B cell (primary cell): ENCODE data around the gene CNOT1. TPM values are rescaled to one million over a fixed set of nuclear protein-coding genes. Genes with fewer than 3 reads are reported as not detected.

Experiments
- ATAC-seq: fragments of 200-7000 bp; cut with Tn5 transposase; one replicate; pipeline ENCODE4 v1.10.0; 2021; ENCODE audit warnings: low read depth, mild to moderate bottlenecking, moderate number of reproducible peaks, moderate library complexity
- CTCF ChIA-PET: fragments of 350-600 bp; sonication (Branson Sonifier 250); formaldehyde crosslinking; loops from one replicate; lab custom pipeline; 2021; ENCODE audit warnings: antibody characterized with exemption, inconsistent platforms; lab: Charles Lee
- POLR2A ChIA-PET: fragments of 350-600 bp; sonication (Branson Sonifier 250); formaldehyde crosslinking; loops from one replicate; lab custom pipeline; 2021; ENCODE audit warnings: antibody characterized with exemption; lab: Charles Lee
- DNase-seq: peaks from one replicate; pipeline ENCODE4 v3.0.0; 2013
- H2AFZ ChIP-seq: 2 replicates; pipeline ENCODE4 v1.6.1; 2012; ENCODE audit warnings: mild to moderate bottlenecking, low read depth, low read length; ENCODE audit not compliant: insufficient read depth, poor library complexity, severe bottlenecking
- H3K27ac ChIP-seq, 2 donors: 1 replicate in 1 of 2; 2 replicates in 1 of 2; pipeline ENCODE4 v1.5.1; 2012 to 2013; ENCODE audit warnings: low read length in 2 of 2, mild to moderate bottlenecking in 2 of 2, moderate library complexity in 1 of 2
- H3K27me3 ChIP-seq, 4 experiments: fragments of 200-600 bp in 1 of 4; sonication (generic) in 1 of 4; replicated peaks in 1 of 4; 1 replicate in 2 of 4; 2 replicates in 2 of 4; pipeline versions ENCODE4 v1.6.1 to v1.7.0; 2013 to 2016; ENCODE audit warnings: low read length in 3 of 4, mild to moderate bottlenecking in 2 of 4, mixed read lengths in 1 of 4, moderate library complexity in 1 of 4; ENCODE audit not compliant: insufficient read depth in 4 of 4, control insufficient read depth in 3 of 4; ENCODE audit errors: control extremely low read depth in 1 of 4
- H3K36me3 ChIP-seq, 2 experiments: replicated peaks in 1 of 2; 1 replicate in 1 of 2; 2 replicates in 1 of 2; pipeline versions ENCODE4 v1.6.1 to v1.7.1; 2013; ENCODE audit warnings: low read length in 1 of 2; ENCODE audit not compliant: insufficient read depth in 2 of 2, control insufficient read depth in 1 of 2; ENCODE audit errors: control extremely low read depth in 1 of 2, extremely low read depth in 1 of 2
- H3K4me1 ChIP-seq, 2 donors: fragments of 200-600 bp in 1 of 2; sonication (generic) in 1 of 2; 1 replicate in 1 of 2; 2 replicates in 1 of 2; pipeline versions ENCODE4 v1.5.1 to v1.6.1; 2013 to 2017; ENCODE audit warnings: low read length in 2 of 2; ENCODE audit not compliant: control insufficient read depth in 2 of 2, insufficient read depth in 2 of 2
- H3K4me2 ChIP-seq: replicated peaks from 2 replicates; pipeline ENCODE3; 2012; ENCODE audit warnings: mild to moderate bottlenecking, low read depth, low read length; ENCODE audit not compliant: poor library complexity, severe bottlenecking
- H3K4me3 ChIP-seq, 5 experiments: fragments of 200-600 bp in 1 of 5; sonication (generic) in 1 of 5; 1 replicate in 3 of 5; 2 replicates in 2 of 5; pipeline versions ENCODE4 v1.5.1 to v1.7.0; 2011 to 2016; ENCODE audit warnings: low read length in 4 of 5, mild to moderate bottlenecking in 4 of 5, low read depth in 2 of 5, control low read depth in 1 of 5, moderate library complexity in 1 of 5; ENCODE audit not compliant: insufficient read depth in 1 of 5; ENCODE audit errors: control extremely low read depth in 1 of 5, extremely low read depth in 1 of 5
- H3K79me2 ChIP-seq: fragments of 200-600 bp; sonication (generic); one replicate; pipeline ENCODE4 v1.6.0; 2016; ENCODE audit warnings: low read length; ENCODE audit not compliant: control insufficient read depth, insufficient read depth
- H3K9ac ChIP-seq: fragments of 200-600 bp; sonication (generic); 2 replicates; pipeline ENCODE4 v1.6.1; 2017; ENCODE audit warnings: mild to moderate bottlenecking, low read length, moderate library complexity
- H3K9me3 ChIP-seq, 3 donors: one replicate each; pipeline versions ENCODE4 v1.6.1 to v1.7.1; 2013; ENCODE audit warnings: low read length in 2 of 3; ENCODE audit not compliant: control insufficient read depth in 2 of 3, insufficient read depth in 1 of 3; ENCODE audit errors: control extremely low read depth in 1 of 3
- H4K20me1 ChIP-seq: 2 replicates; pipeline ENCODE4 v1.6.0; 2012; ENCODE audit warnings: mild to moderate bottlenecking, low read length; ENCODE audit not compliant: insufficient read depth, control insufficient read depth, poor library complexity, severe bottlenecking
- H3K27ac Mint-ChIP-seq: one replicate; pipeline ENCODE4 v1.8.0; 2021; ENCODE audit warnings: mixed read lengths
- H3K27me3 Mint-ChIP-seq: one replicate; pipeline ENCODE4 v1.8.0; 2021; ENCODE audit warnings: mixed read lengths
- H3K4me1 Mint-ChIP-seq: one replicate; pipeline ENCODE4 v1.8.0; 2021; ENCODE audit warnings: mixed read lengths
- H3K4me3 Mint-ChIP-seq: one replicate; pipeline ENCODE4 v1.8.0; 2021; ENCODE audit warnings: mixed read lengths
- H3K9me3 Mint-ChIP-seq: one replicate; pipeline ENCODE4 v1.8.0; 2022; ENCODE audit warnings: mixed read lengths; ENCODE audit not compliant: insufficient read depth
- EZH2 ChIP-seq: IDR thresholded peaks from 2 replicates; pipeline ENCODE4 v1.6.1; 2012; ENCODE audit warnings: borderline replicate concordance, low read depth, mild to moderate bottlenecking, moderate library complexity, low read length; ENCODE audit not compliant: insufficient read depth, poor library complexity, severe bottlenecking
- WGBS: methylation state at CpG from one replicate; pipeline ENCODE4 v1.1.5; 2013; ENCODE audit warnings: missing lambda C conversion rate; ENCODE audit not compliant: insufficient coverage; 5-methylcytosine and 5-hydroxymethylcytosine counted together
- intact Hi-C: fragments of 100-400 bp; cut with micrococcal nuclease; formaldehyde crosslinking; loops from one replicate; pipeline ENCODE4 v1.10.0; 2022
- polyA plus RNA-seq: library from polyadenylated mRNA; depleted of rRNA; stranded (reverse); fragments of >200 nt; gene quantifications from 2 replicates; pipeline ENCODE4 v1.2.3, GENCODE V29; 2012
- total RNA-seq, 2 donors: library from RNA; stranded (reverse); fragments of 120-200 nt in 1 of 2; gene quantifications; 1 replicate in 1 of 2; 2 replicates in 1 of 2; pipeline versions ENCODE4 v1.2.3 to v1.2.4, GENCODE V29; 2013 to 2022
- TF ChIP-seq, protein P1 (sequence below): fragments of 200-600 bp; IDR thresholded peaks from one replicate; pipeline ENCODE4 v1.8.0; 2022; ENCODE audit warnings: antibody characterized with exemption, mild to moderate bottlenecking

Gene CNOT1
- total and polyA plus RNA-seq, 2 donors (not counting 1 experiment from before 2014, with no cell fraction given), result 211 to 268 TPM

DNA sequence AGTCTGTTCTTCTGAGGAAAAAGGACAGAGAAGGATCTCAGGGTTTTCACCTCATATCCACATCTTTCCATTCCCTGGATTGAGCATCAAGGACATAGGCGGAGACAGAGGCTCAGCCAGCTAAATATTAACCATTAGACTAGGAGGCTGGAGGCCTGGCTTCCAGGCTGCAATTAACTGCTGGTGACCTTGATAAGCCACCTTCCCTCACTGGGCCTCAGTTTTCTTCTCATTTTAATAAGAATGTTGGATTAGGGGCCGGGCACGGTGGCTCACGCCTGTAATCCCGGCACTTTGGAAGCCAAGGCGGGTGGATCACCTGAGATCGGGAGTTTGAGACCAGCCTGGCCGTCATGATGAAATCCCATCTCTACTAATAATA lies 25.6 kb upstream of the CNOT1 start:
- H3K4me2 ChIP-seq, result no peak overlapping the region

DNA sequence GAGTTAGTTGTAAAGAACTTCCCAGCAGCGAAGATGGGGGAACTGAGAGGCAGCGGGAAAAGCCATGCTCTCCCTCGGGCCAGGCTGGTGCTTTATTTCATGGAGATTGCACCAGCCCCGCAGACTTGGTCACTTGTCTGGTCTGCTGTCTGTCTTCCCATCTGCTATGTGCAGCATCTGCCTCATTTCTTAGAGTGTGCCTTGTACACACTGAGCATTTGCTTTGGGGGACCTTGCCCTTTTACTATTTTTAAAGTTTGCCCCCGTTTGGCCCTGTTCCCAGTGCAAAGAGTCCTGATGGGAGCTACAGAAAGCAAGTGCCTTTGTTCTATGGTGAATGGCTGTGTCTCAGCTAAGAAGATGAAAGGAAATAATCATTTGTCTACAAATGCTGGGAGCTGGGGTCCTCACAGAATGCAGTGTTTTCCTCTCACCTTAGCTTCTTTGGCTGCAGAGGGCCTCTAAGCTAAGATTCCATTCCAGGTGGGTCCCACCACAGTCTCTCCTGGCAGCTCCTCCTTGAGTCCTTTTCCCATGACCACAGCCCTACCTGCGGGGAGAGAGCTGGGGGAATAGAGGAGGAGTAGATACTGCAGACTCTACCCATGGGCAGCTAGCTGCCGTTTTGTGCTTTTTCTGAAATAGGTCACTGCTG lies 25.1 kb upstream of the CNOT1 start:
- CTCF ChIA-PET, result no interaction called here
- 90% methylated on average over 5 of the region's 7 CpGs for WGBS
- Histone ChIP-seq H3K36me3 (no peaks in the 10 kb centered on the region), H3K9ac (no peak overlapping the region), H3K4me1 (no peaks in the 10 kb centered on the region), H3K4me3 (no peak overlapping the region), H2AFZ (no peak overlapping the region), H3K9me3 (no peaks in the 10 kb centered on the region), H3K27ac (no peak overlapping the region), H3K4me2 (no peak overlapping the region), H3K79me2 (no peaks in the 10 kb centered on the region), H3K27me3 (no peaks in the 10 kb centered on the region), H4K20me1 (no peaks in the 10 kb centered on the region)
- DNase-seq (no peak), ATAC-seq (no peak)
- POLR2A ChIA-PET, result no interaction called here
- Mint-ChIP-seq H3K27ac (no peak overlapping the region), H3K4me1 (peaks cover 4% of the 10 kb centered on the region), H3K27me3 (peaks cover 10% of the 10 kb centered on the region), H3K4me3 (no peak overlapping the region), H3K9me3 (no peaks in the 10 kb centered on the region)
- TF ChIP-seq, protein P1, sequence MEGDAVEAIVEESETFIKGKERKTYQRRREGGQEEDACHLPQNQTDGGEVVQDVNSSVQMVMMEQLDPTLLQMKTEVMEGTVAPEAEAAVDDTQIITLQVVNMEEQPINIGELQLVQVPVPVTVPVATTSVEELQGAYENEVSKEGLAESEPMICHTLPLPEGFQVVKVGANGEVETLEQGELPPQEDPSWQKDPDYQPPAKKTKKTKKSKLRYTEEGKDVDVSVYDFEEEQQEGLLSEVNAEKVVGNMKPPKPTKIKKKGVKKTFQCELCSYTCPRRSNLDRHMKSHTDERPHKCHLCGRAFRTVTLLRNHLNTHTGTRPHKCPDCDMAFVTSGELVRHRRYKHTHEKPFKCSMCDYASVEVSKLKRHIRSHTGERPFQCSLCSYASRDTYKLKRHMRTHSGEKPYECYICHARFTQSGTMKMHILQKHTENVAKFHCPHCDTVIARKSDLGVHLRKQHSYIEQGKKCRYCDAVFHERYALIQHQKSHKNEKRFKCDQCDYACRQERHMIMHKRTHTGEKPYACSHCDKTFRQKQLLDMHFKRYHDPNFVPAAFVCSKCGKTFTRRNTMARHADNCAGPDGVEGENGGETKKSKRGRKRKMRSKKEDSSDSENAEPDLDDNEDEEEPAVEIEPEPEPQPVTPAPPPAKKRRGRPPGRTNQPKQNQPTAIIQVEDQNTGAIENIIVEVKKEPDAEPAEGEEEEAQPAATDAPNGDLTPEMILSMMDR, result no peak
- TF ChIP-seq EZH2, result no peak
- intact Hi-C loops, result no loop called here

More for the DNA sequence above, 25.6 kb upstream of the CNOT1 start:
- peaks cover 10% of the 10 kb centered on the region for H3K27me3 Mint-ChIP-seq
- Histone ChIP-seq H3K9ac (no peak overlapping the region), H4K20me1 (no peaks in the 10 kb centered on the region), H3K9me3 (no peaks in the 10 kb centered on the region), H3K27me3 (no peaks in the 10 kb centered on the region), H3K27ac (no peak overlapping the region), H3K4me3 (no peak overlapping the region), H3K79me2 (no peaks in the 10 kb centered on the region), H2AFZ (no peak overlapping the region), H3K36me3 (no peaks in the 10 kb centered on the region), H3K4me1 (no peaks in the 10 kb centered on the region)
- no peak overlapping the region for H3K4me3 Mint-ChIP-seq
- POLR2A ChIA-PET, result no interaction called here
- intact Hi-C loops, result no loop called here
- ATAC-seq (no peak), DNase-seq (no peak)
- no peak overlapping the region for H3K27ac Mint-ChIP-seq
- no peaks in the 10 kb centered on the region for H3K9me3 Mint-ChIP-seq
- CTCF ChIA-PET, result no interaction called here
- WGBS, result no CpG with 5 or more reads among the region's 8 CpGs
- TF ChIP-seq, protein P1, result no peak
- no peak for TF ChIP-seq EZH2
- peaks cover 4% of the 10 kb centered on the region for H3K4me1 Mint-ChIP-seq
